DMS53 (cell line): ENCODE results near the gene NSD2.
A peak's percentile ranks its signal among the peaks of the same experiment; 100 is the strongest.
"Not testable (repeated sequence)": the region's sequence is repeated elsewhere in the genome, so short reads cannot be mapped to it uniquely, and the experiment has no call there.

Source experiments
- DNase-seq: peaks from one replicate; lab custom pipeline; 2025; lab: John Stamatoyannopoulos, UW

The NSD2 gene

GRCh38 chr4:2006956-2007653 lies 135.9 kb downstream of the NSD2 start:
- DNase-seq: no peak

- peak; percentile 53 for DNase-seq
These were observed 136.8 kb downstream of the NSD2 start for GRCh38 chr4:2007804-2008670.

- DNase-seq: no peak
These were observed 137.4 kb downstream of the NSD2 start for GRCh38 chr4:2008671-2008920.

DNA sequence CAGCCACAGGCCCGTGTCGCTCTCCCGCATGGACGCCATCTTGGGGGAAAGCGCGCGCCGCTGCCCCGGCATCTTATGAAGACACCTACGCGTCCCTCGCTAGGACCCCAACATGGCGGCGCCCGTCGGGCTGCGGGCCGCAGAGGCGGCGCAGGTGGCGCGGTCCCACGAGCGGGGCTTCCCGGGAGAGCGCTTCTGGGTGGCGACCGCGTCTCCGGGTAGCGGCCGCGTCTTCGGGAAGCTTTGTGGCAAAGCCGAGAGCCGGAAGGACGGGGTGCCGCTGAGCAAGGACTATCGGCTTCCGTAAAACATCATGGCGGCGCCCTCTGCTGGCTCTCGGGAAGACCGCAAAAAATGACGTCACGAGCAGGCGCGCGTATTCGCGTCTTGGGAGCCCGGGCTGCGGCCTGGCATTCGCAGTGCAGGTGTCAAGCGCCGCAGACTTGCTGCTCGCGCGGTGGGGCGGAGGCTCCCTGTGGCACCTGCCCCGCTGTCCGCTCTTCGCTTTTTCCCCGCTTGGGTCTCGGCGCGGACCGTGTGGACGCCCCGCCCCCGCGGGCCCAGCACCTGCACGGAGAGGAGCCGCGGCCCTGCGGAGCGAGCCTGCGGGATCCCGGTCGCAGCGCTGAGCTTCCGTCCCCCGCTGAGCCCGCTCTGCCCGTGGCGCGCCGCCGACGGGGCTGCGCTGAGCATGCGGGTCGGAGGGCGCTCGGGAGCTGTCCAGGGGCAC lies 137.9 kb downstream of the NSD2 start, which contains the start of gene NELFA:
Gene NELFA, minus strand, starts transcription at position 54 of the 730 bp plus-strand sequence. Its CDS starts 15 bp downstream, at position 39.
- peak; percentile 100 for DNase-seq

DNA sequence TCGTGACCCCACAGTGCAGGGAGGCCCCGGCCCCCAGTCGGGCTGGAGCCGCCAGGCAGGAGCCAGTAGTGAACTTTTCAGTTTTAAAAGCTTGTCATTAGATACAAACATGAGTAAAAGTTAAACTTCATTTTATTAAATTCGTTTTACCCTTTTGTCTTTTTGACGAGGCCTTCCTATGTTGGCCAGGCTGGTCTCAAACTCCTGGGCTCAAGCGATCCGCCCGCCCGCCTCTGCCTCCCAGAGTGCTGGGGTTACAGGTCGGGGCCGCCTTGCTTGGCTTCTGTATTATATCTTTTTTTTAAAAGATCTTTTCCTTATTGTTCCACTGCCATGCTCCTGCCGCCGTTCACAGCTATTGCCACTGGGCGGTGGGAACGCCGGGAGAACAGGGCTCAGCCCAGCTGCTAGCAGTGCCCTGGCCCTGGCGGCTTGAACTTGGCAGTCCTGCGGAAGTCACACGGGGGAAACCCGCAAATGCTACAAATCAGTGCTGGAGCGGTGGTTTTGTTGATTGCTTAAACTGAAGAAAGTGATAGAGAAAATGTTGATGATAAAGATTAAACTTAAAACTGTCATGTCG lies 138.5 kb downstream of the NSD2 start:
- DNase-seq: peak; percentile 96

- no peak for DNase-seq
These were observed 140.4 kb downstream of the NSD2 start for GRCh38 chr4:2011583-2011982.

DNA sequence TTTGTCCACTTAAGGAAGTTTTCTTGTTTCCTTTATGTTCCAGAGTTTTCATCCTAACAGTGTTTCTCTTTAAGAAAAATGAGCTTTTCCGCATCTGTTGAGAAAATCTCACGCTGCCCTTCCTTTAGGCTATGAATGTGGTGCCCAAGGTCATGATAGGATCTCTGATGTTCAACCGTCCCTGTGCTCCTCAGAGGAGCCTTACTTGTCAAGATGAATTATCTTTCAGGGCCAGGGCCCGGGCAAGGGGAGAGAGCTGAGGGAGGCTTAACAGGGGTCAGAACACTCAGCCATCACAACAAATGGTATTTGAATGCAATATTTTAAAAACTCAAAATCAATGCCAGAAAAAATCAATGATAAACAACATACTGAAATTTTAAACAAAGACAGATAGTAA lies 143.8 kb downstream of the NSD2 start:
- no peak for DNase-seq

DNA sequence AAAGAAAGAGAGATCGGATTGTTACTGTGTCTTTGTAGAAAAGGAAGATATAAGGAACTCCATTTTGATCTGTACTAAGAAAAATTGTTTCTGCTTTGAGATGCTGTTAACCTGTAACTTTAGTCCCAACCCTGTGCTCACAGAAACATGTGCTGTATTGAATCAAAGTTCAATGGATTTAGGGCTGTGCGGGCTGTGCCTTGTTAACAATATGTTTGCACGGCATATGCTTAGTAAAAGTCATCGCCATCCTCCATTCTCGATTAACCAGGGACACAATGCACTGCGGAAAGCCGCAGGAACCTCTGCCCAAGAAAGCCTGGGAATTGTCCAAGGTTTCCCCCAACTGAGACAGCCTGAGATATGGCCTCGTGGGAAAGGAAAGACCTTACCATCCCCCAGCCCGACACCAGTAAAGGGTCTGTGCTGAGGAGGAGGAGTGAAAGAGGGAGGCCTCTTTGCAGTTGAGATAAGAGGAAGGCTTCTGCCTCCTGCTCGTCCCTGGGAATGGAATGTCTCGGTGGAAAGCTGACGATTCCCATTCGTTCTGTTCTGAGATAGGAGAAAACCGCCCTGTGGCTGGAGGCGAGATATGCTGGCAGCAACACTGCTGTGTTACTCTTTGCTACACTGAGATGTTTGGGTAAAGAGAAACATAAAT lies 150.3 kb downstream of the NSD2 start:
- not testable (repeated sequence) for DNase-seq

GRCh38 chr4:2024683-2025082 lies 153.5 kb downstream of the NSD2 start:
- no peak for DNase-seq

- no peak for DNase-seq
These were observed 154.6 kb downstream of the NSD2 start for GRCh38 chr4:2025817-2026216.

DNA sequence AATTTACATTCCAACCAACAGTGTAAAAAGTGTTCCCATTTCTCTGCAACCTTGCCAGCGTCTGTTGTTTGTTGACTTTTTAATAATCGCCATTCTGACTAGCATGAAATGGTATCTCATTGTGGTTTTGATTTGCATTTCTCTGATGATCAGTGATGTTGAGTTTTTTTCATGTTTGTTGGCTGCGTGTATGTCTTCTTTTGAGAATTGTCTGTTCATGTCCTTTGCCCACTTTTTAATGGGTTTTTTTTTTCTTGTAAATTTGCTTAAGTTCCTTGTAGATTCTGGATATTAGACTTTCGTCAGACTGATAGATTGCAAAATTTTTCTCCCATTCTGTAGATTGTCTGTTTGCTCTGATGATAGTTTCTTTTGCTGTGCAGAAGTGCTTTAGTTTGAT lies 155.9 kb downstream of the NSD2 start:
- not testable (repeated sequence) for DNase-seq

- not testable (repeated sequence) for DNase-seq
These were observed 160.0 kb downstream of the NSD2 start for GRCh38 chr4:2031161-2031560.
